CD4-positive, alpha-beta T cell treated with Interleukin-1 beta for 1 hour (primary cell): Measurements from ENCODE around the gene HIVEP1.

Source experiments
- DNase-seq, 2 donors: peaks; one replicate each; pipeline ENCODE4 v3.0.0-alpha.2; 2020 to 2022

The HIVEP1 gene

GRCh38 chr6:12012038-12012557 lies at the start of gene HIVEP1:
Gene HIVEP1 (plus strand): TSS chr6:12012312. CDS start chr6:12015629, 3,317 bp downstream.
- DNase-seq, result no peak

- DNase-seq, result no peak
Measured at GRCh38 chr6:11963756-11964500, 48.2 kb upstream of the HIVEP1 start.

GRCh38 chr6:11964729-11965335 lies 47.3 kb upstream of the HIVEP1 start:
- no peak for DNase-seq

GRCh38 chr6:11965499-11965898 lies 46.6 kb upstream of the HIVEP1 start:
- no peak for DNase-seq

- DNase-seq, result no peak
Measured at GRCh38 chr6:11968241-11968806, 43.8 kb upstream of the HIVEP1 start.

- DNase-seq, result no peak
Measured at GRCh38 chr6:11969092-11969491, 43.0 kb upstream of the HIVEP1 start.

GRCh38 chr6:11970114-11970513 lies 42.0 kb upstream of the HIVEP1 start:
- no peak for DNase-seq

- no peak for DNase-seq
Measured at GRCh38 chr6:11971154-11971553, 41.0 kb upstream of the HIVEP1 start.

- no peak for DNase-seq
Measured at GRCh38 chr6:11972270-11972669, 39.8 kb upstream of the HIVEP1 start.

GRCh38 chr6:11972806-11973205 lies 39.3 kb upstream of the HIVEP1 start:
- DNase-seq, result no peak

- DNase-seq, result no peak
Measured at GRCh38 chr6:11973238-11973637, 38.9 kb upstream of the HIVEP1 start.

- DNase-seq, result no peak
Measured at GRCh38 chr6:11974089-11974488, 38.0 kb upstream of the HIVEP1 start.

- DNase-seq, result peak; percentile 17 to 78
Measured at GRCh38 chr6:11975353-11975977, 36.6 kb upstream of the HIVEP1 start.

GRCh38 chr6:11976489-11976888 lies 35.6 kb upstream of the HIVEP1 start:
- DNase-seq, result no peak

GRCh38 chr6:11977193-11977592 lies 34.9 kb upstream of the HIVEP1 start:
- no peak for DNase-seq

- DNase-seq, result no peak
Measured at GRCh38 chr6:11977738-11978137, 34.4 kb upstream of the HIVEP1 start.

GRCh38 chr6:11978169-11978987 lies 33.7 kb upstream of the HIVEP1 start:
- DNase-seq, result no peak

- no peak for DNase-seq
Measured at GRCh38 chr6:11979866-11980265, 32.2 kb upstream of the HIVEP1 start.

- no peak for DNase-seq
Measured at GRCh38 chr6:11983306-11983705, 28.8 kb upstream of the HIVEP1 start.

GRCh38 chr6:11987386-11987785 lies 24.7 kb upstream of the HIVEP1 start:
- no peak for DNase-seq

GRCh38 chr6:11989386-11989785 lies 22.7 kb upstream of the HIVEP1 start:
- no peak for DNase-seq

- no peak for DNase-seq
Measured at GRCh38 chr6:11992086-11992485, 20.0 kb upstream of the HIVEP1 start.
